NCI-H1417 (cell line): ENCODE results near the gene CAMTA1.
"Not testable (repeated sequence)": the region's sequence is repeated elsewhere in the genome, so short reads cannot be mapped to it uniquely, and the experiment has no call there.

ENCODE experiments used
- DNase-seq, 3 experiments: peaks; one replicate each; lab custom pipeline; 2025; lab: John Stamatoyannopoulos, UW

Gene CAMTA1

DNA sequence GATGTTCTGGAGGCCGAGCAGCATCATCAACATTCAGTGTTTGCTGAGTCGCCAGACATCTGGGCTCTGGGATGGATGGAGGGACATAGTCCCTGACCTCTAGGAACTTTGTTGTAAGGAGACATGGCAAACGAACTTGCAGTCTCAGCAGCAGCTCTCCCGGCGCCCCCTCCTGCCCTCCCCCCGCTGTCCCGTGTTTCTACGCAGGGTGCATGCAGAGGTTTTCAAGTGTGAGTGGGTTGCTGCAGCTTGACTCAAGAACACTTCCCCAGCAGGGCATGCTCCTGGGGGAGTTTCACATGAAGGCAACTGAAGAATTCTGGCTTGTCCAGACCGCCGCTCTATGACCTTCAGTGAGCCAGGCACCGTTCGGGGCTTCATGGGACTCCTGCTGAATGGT is 121.9 kb downstream of the CAMTA1 start:
- DNase-seq = no peak

DNA sequence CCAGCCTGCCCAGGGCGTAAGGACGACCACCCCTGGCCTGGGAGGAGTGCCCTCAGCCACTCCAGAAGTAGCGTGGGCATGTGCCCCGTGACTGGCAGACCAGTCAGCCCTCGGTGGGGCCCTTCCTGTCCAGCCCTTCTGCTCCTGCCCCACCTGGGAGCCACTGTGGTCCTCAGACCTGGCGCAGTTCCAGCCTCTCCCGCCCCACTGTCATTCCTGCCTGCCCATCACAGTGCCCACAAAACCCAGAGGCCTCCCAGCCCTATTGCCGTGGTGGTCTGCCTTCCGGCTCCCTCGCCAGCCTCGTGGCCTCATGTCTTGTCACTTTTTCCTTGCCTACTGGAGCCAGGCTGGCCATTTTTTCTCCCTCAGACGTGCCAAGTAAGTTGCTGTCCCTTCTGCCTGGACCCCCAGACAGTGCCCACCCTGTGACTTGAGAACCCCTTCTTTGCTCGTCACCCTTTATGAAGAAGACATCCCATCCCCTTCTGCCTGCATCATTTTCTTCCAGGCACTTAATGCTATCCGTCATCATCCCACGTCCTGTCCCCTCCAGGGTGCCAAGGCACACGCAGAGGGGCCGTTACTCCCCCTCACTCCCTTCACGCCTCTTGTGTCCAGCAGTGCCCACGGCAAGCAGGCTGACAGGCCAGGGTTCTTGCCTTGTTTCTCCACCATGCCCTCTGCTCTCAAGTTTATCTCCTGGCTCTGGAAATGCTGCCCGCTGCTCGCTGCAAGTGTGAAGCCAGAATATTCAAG is 122.6 kb downstream of the CAMTA1 start:
- DNase-seq = no peak

- DNase-seq = no peak
These were observed 124.1 kb downstream of the CAMTA1 start for GRCh38 chr1:6909401-6909800.

- no peak for DNase-seq
These were observed 124.6 kb downstream of the CAMTA1 start for GRCh38 chr1:6909857-6910256.

DNA sequence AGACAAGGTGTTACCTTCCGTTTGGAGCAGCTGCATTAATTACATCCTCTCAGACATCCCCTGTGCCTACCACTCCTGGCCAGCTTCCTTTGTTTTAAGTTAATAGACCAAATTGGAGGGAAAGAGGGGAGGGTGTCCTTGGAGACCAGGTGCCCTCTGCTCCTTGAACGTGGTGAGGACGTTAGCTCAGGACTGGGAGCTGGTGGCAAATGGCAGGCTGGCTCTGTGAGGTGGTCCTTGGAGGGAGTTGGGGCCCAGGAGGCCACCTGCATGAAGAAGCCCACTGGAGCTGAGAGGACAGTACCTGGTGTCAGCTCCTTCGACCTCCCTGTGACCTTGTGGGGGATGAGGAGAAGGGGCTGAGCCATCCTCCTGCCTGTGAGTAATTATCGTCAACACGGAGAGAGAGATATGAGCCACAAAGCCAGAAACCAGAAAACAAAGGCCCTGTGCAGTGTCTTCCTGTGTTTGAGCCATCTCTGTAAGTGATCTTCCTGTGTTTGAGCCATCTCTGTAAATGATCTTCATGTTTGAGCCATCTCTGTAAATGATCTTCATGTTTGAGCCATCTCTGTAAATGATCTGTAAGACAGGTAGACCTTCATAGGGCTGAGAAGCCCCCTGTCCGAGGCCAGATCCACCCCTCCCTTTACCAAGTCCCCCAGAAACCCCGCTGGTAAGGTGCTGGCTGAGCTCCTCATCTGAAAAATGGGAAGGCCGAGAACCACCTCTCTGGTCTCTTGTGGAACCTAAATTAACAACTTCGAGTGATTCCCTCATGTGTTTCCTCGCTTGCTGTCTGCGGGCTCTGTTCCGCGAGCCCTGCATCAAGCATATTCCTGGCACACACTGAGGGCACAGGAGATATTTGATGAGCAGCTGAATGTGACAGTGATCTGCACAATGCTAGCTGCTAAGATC is 126.0 kb downstream of the CAMTA1 start:
- DNase-seq = peak in 1 of 3 experiments; percentile 21

- no peak for DNase-seq
These were observed 126.7 kb downstream of the CAMTA1 start for GRCh38 chr1:6911974-6912373.

DNA sequence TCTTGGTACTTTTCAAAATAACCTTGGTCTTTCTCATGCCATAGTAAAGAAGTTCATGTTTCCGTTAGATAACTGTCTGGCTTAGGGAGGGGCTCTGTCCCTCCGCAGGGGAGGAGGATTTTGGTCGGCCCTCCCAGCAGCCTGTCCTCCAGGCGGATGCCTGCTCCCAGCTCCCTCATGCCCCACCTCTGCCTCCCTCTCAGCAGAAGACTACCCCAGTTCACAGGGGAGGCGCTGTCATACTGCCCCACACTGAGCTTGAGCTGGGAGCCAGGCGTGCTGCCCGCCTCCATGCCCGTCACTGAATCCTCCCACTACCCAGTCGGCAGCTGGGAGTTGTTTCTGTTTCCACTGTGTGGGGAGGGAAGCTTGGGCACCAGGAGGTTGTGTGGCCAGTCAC is 127.3 kb downstream of the CAMTA1 start:
- DNase-seq = no peak

DNA sequence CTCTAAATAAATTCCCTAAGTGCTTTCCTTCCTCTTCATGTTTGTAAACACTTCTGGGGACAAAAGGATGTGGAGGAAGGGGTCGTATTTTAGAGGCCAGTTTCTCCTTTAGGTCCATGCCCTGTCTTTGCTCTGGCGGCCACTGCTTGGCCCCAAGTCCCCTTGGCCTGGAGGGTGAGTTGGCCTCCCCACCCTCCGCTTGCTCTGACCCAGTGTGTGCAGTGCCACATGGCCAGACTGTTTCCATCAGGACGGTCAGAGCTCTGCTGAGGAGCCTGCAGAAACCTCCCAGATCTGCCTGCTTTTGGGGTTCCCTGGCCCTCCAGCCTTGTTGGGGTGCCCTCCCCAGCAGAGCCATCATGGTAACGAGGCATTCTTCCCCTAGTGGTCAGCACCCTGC is 127.8 kb downstream of the CAMTA1 start:
- DNase-seq = no peak

GRCh38 chr1:6914706-6915105 is 129.5 kb downstream of the CAMTA1 start:
- DNase-seq = no peak

GRCh38 chr1:6915999-6916565 is 130.8 kb downstream of the CAMTA1 start:
- DNase-seq = no peak

- DNase-seq = no peak
These were observed 131.8 kb downstream of the CAMTA1 start for GRCh38 chr1:6917067-6917466.

- DNase-seq = no peak
These were observed 133.1 kb downstream of the CAMTA1 start for GRCh38 chr1:6918186-6918924.

- no peak for DNase-seq
These were observed 133.8 kb downstream of the CAMTA1 start for GRCh38 chr1:6918925-6919511.

DNA sequence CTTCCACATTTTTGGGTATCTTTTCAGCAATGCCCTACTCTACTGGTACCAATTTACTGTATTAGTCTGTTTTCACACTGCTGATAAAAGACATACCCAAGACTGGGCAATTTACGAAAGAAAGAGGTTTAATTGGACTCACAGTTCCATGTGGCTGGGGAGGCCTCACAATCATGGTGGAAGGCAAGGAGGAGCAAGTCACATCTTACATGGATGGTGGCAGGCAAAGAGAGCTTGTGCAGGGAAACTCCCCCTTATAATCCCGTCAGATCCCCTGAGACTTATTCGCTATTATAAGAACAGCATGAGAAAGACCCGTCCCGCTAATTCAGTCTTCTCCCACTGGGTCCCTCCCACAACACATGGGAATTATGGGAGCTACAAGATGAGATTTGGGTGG is 136.3 kb downstream of the CAMTA1 start:
- DNase-seq = not testable (repeated sequence)

DNA sequence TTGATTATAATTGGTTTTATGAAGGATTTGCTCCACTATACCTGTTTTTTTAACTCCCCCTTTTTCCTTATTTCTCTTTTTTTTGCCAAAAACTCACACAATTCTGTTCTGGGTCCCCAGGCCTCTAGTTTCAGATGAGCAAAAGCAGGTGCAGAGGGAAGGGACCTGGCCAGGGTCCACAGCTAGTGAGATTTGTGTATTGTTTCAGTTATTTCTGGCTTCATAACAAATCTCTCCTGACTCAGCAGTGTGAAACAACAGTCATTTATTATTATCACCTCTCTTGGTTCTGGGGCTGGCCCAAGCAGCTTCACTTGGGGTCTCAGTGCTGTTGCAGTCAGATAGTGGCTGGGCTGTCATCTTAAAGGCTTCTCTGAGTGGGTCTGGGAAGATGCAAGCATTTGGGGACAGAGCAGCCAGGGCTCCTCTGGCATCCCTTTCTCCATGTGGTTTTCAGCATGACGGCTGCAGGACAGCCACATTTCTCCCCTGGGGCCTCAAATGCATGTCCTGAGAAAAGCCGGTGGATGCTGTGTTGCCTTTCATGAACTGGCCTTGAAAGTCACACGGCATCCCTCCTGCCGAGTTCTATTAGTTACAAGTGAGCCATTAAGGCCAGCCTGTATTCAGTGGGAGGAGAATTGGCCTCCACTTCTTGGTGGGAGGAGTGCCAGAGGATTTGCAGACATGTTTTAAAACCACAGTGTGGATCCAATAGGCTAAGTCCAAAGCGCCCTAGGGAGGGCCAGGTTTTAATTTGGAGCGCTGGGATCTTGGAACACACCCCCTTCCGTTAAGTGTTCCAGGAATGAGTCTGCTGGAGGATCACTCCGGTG is 137.1 kb downstream of the CAMTA1 start:
- peak; percentile 70 to 95 (median 92) for DNase-seq

DNA sequence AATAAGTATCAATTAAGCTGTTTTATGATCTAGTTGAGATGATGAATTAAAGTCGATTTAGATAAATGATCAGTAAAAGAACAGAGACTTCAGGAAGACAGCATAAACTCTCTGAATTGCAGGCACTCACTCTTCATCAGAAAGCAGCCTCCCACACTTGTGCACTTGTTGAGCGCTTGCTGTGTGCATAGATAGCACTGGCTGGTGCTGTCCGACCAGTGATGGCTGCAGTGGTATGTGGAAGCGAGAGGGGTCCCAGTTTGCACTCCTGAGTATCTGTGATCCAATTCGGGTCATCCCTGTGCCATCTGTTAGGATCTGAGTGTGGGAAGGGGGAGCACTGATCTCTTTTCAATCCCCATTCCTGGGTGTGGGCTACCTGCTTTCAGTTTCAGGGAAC is 137.8 kb downstream of the CAMTA1 start:
- no peak for DNase-seq

- DNase-seq = no peak
These were observed 138.2 kb downstream of the CAMTA1 start for GRCh38 chr1:6923416-6923815.

DNA sequence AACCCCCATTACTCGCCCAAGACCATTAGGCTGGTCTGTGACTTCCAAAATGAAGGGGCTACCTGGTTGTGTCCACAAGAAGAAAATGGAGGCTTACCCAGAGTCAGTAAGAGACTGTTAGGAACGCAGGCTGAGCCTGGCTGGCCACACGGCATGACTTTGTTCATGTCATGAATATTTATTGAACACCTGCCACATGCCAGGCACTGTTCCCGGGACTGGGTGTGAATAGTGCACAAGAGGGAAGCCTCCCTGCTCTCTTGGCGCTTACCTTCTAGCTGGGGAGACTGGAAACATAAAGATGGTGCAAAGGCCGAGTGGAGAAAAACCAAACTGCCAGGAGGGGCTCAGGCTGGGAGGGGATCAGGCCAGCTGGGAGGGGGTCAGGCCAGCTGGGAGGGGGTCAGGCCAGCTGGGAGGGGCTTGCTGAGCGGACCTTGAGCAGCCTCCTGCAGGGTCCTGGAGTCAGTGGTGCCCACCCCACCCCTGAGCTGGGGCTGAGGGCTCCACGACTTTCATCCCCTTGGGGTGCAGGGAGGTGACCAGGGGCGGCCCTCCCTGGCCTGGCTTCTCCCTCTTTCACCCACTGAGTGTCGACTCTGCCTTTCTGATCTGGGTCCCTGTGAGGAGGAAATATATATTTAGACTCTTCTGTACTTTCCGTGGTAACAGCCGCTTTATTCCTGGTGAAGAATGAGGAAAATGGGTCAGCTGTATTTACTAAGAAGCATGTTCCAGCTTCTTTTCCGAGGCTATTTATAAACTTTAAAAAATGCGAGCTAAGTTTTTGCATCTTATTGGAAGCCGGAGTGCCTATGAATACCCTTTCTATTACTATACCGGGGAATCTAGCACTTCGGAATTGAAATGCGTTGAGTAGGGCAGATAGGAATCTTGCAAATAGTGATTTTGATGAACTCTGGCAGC is 139.0 kb downstream of the CAMTA1 start:
- DNase-seq = no peak

- DNase-seq = no peak
These were observed 139.6 kb downstream of the CAMTA1 start for GRCh38 chr1:6924891-6925290.

DNA sequence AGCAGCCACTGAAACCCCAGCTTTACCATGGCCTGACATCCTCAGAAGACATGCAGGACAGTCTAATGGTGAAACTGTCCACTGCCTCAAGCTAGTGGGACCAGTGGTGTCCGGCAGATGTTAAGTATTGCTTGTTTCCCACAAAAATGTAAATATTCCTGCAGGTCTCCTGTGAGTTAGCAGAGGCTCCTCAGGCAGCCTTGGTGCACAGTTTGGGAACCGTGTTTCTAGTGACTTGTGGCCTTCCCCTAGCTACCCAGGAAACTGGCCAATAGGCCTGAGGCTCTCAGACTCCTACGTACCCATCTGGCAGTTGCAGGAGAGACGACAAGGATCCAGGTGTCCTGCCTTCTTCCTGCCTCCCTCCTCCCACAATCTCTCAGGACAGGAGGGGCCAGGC is 142.4 kb downstream of the CAMTA1 start:
- no peak for DNase-seq
